NB4 (cell line): ENCODE results near the gene POU2F2.

Experiments
- MYC ChIP-seq: IDR thresholded peaks from 2 replicates; pipeline ENCODE4 v1.6.1; 2011; ENCODE audit warnings: low read depth, low read length
- POLR2A ChIP-seq: IDR thresholded peaks from 2 replicates; pipeline ENCODE4 v1.6.1; 2011; ENCODE audit warnings: mild to moderate bottlenecking; ENCODE audit not compliant: insufficient read length; ENCODE audit errors: extremely low read depth
- TF ChIP-seq, protein P1 (sequence below): IDR thresholded peaks from 2 replicates; pipeline ENCODE4 v1.6.1; 2011; ENCODE audit warnings: low read depth, low read length
- TF ChIP-seq, protein P2 (sequence below): IDR thresholded peaks from one replicate; pipeline ENCODE4 v1.5.1; 2012; ENCODE audit warnings: low read depth, low read length

GRCh38 chr19:42091742-42092141 lies 40.5 kb downstream of the POU2F2 start:
- TF ChIP-seq, protein P1, sequence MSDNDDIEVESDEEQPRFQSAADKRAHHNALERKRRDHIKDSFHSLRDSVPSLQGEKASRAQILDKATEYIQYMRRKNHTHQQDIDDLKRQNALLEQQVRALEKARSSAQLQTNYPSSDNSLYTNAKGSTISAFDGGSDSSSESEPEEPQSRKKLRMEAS: no peak
- TF ChIP-seq, protein P2, sequence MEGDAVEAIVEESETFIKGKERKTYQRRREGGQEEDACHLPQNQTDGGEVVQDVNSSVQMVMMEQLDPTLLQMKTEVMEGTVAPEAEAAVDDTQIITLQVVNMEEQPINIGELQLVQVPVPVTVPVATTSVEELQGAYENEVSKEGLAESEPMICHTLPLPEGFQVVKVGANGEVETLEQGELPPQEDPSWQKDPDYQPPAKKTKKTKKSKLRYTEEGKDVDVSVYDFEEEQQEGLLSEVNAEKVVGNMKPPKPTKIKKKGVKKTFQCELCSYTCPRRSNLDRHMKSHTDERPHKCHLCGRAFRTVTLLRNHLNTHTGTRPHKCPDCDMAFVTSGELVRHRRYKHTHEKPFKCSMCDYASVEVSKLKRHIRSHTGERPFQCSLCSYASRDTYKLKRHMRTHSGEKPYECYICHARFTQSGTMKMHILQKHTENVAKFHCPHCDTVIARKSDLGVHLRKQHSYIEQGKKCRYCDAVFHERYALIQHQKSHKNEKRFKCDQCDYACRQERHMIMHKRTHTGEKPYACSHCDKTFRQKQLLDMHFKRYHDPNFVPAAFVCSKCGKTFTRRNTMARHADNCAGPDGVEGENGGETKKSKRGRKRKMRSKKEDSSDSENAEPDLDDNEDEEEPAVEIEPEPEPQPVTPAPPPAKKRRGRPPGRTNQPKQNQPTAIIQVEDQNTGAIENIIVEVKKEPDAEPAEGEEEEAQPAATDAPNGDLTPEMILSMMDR: no peak
- TF ChIP-seq POLR2A (no peak), MYC (no peak)
